SK-N-SH treated with all-trans-retinoic acid at 6 μM for 48 hours (cell line): ENCODE results near the gene MROH7.

ENCODE experiments used
- ATAC-seq: fragments of 200-7000 bp; cut with Tn5 transposase; 3 replicates; pipeline ENCODE4 v1.9.1; 2020; ENCODE audit warnings: mild to moderate bottlenecking, moderate library complexity
- ARNTL ChIP-seq: fragments of 450-650 bp; formaldehyde crosslinking; IDR thresholded peaks from 2 replicates; pipeline ENCODE4 v1.5.0; 2020; ENCODE audit warnings: low read depth, mild to moderate bottlenecking, moderate library complexity, borderline replicate concordance
- BACH2 ChIP-seq: fragments of 250-450 bp; sonication (Bioruptor Pico); IDR thresholded peaks from 2 replicates; pipeline ENCODE4 v1.9.0; 2021; ENCODE audit warnings: mild to moderate bottlenecking, borderline replicate concordance
- CSDC2 ChIP-seq: fragments of 250-450 bp; sonication (Bioruptor Pico); IDR thresholded peaks from 2 replicates; pipeline ENCODE4 v1.5.0; 2020; ENCODE audit warnings: mild to moderate bottlenecking, moderate library complexity
- ESRRG ChIP-seq: fragments of 250-450 bp; sonication (Bioruptor Pico); IDR thresholded peaks from 2 replicates; pipeline ENCODE4 v1.6.1; 2021; ENCODE audit warnings: mild to moderate bottlenecking
- GLIS3 ChIP-seq: fragments of 250-450 bp; sonication (Bioruptor Pico); IDR thresholded peaks from 2 replicates; pipeline ENCODE4 v1.5.0; 2020; ENCODE audit warnings: mild to moderate bottlenecking, moderate library complexity
- OSR1 ChIP-seq: fragments of 250-450 bp; sonication (Bioruptor Pico); IDR thresholded peaks from 2 replicates; pipeline ENCODE4 v1.8.0; 2022; ENCODE audit warnings: moderate library complexity, mild to moderate bottlenecking, inconsistent platforms
- RARB ChIP-seq: fragments of 250-450 bp; sonication (Bioruptor Pico); IDR thresholded peaks from 2 replicates; pipeline ENCODE4 v1.8.0; 2021; ENCODE audit warnings: mild to moderate bottlenecking, moderate library complexity
- SNAI2 ChIP-seq: fragments of 250-450 bp; sonication (Bioruptor Pico); IDR thresholded peaks from 2 replicates; pipeline ENCODE4 v1.5.0; 2020; ENCODE audit warnings: mild to moderate bottlenecking, moderate library complexity
- TCF4 ChIP-seq: fragments of 250-450 bp; sonication (Bioruptor Pico); IDR thresholded peaks from 2 replicates; pipeline ENCODE4 v1.8.0; 2021; ENCODE audit warnings: mild to moderate bottlenecking, moderate library complexity, borderline replicate concordance
- TOX ChIP-seq: fragments of 250-450 bp; sonication (Bioruptor Pico); IDR thresholded peaks from 2 replicates; pipeline ENCODE4 v1.8.0; 2021; ENCODE audit warnings: mild to moderate bottlenecking, moderate library complexity, borderline replicate concordance
- ZC3H10 ChIP-seq: fragments of 250-450 bp; sonication (Bioruptor Pico); IDR thresholded peaks from 2 replicates; pipeline ENCODE4 v1.5.1; 2021; ENCODE audit warnings: mild to moderate bottlenecking, moderate library complexity
- ZFP3 ChIP-seq: fragments of 250-450 bp; sonication (Bioruptor Pico); IDR thresholded peaks from 2 replicates; pipeline ENCODE4 v1.5.0; 2020; ENCODE audit warnings: mild to moderate bottlenecking, moderate library complexity
- ZFP30 ChIP-seq: fragments of 450-650 bp; formaldehyde crosslinking; IDR thresholded peaks from 2 replicates; pipeline ENCODE4 v1.5.0; 2022; ENCODE audit warnings: mild to moderate bottlenecking, moderate library complexity
- ZNF565 ChIP-seq: fragments of 450-650 bp; formaldehyde crosslinking; conservative IDR thresholded peaks from 2 replicates; pipeline ENCODE4 v1.5.0; 2020; ENCODE audit warnings: low read depth, mild to moderate bottlenecking, moderate library complexity
- ZNF8 ChIP-seq: fragments of 450-650 bp; formaldehyde crosslinking; IDR thresholded peaks from 2 replicates; pipeline ENCODE4 v1.5.0; 2020; ENCODE audit warnings: mild to moderate bottlenecking, moderate library complexity
- TF ChIP-seq, protein P1 (sequence below): fragments of 250-450 bp; sonication (Bioruptor Pico); IDR thresholded peaks from 2 replicates; pipeline ENCODE4 v1.8.0; 2020; ENCODE audit warnings: mild to moderate bottlenecking, moderate library complexity, borderline replicate concordance
- TF ChIP-seq, protein P2 (sequence below): fragments of 250-450 bp; sonication (Bioruptor Pico); IDR thresholded peaks from 2 replicates; pipeline ENCODE4 v1.5.1; 2021; ENCODE audit warnings: mild to moderate bottlenecking, moderate library complexity
- TF ChIP-seq, protein P3 (sequence below): fragments of 250-450 bp; sonication (Bioruptor Pico); IDR thresholded peaks from 2 replicates; pipeline ENCODE4 v1.5.1; 2020; ENCODE audit warnings: low read depth, mild to moderate bottlenecking, moderate library complexity
- TF ChIP-seq, protein P4 (sequence below): fragments of 250-450 bp; sonication (Bioruptor Pico); IDR thresholded peaks from 2 replicates; pipeline ENCODE4 v1.5.0; 2020; ENCODE audit warnings: mild to moderate bottlenecking, moderate library complexity

MROH7 gene

DNA sequence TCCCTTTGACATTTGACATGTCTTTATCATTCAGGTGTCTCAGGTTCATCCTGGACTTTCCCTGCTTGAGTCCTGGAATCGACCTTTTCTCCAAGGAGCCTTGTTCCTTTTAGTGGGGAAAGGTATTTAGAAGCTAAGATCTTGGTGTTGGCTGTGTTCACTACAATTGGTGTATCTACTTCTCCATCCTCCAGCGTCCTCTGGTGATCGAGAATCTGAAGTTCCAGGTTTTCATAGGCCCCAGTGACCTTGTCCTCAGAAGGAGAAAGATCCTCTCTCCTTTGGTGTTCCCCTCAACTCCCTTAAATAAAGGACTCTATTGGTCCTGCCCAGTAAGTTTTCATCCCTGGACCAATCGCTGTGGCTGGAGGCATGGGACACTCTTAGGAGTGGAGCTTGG is 22.1 kb downstream of the MROH7 start:
- TF ChIP-seq BACH2 (no peak), ZFP3 (CRISPR knock-in tag) (no peak), GLIS3 (no peak), ZFP30 (CRISPR knock-in tag) (no peak), TCF4 (CRISPR knock-in tag) (no peak)
- TF ChIP-seq, protein P1, sequence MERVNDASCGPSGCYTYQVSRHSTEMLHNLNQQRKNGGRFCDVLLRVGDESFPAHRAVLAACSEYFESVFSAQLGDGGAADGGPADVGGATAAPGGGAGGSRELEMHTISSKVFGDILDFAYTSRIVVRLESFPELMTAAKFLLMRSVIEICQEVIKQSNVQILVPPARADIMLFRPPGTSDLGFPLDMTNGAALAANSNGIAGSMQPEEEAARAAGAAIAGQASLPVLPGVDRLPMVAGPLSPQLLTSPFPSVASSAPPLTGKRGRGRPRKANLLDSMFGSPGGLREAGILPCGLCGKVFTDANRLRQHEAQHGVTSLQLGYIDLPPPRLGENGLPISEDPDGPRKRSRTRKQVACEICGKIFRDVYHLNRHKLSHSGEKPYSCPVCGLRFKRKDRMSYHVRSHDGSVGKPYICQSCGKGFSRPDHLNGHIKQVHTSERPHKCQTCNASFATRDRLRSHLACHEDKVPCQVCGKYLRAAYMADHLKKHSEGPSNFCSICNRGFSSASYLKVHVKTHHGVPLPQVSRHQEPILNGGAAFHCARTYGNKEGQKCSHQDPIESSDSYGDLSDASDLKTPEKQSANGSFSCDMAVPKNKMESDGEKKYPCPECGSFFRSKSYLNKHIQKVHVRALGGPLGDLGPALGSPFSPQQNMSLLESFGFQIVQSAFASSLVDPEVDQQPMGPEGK (CRISPR knock-in tag) = no peak
- ATAC-seq = no peak

DNA sequence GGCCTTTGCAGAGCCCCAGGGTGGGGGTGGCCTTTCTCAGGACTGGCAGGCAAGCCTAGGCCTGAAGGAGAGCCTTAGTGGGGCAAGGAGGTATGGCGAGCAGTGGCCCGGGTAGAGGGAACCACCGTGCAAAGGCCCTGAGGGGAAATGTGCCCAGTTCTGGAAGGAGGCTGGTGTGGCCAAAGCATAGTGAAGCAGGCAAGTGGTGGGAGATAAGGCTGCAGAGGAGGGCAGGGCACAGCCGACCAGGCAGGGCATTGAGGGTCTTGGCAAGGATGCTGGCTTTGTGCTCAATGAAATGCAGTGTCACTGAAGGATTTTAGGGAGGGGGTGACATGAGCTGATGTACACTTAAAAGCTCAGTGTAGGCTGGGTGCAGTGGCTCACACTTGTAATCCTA is 22.8 kb downstream of the MROH7 start:
- TF ChIP-seq ZFP30 (CRISPR knock-in tag) (no peak), RARB (CRISPR knock-in tag) (no peak), GLIS3 (no peak), BACH2 (no peak), ZNF8 (CRISPR knock-in tag) (no peak)
- TF ChIP-seq, protein P1 (CRISPR knock-in tag) = no peak
- TF ChIP-seq, all 23 proteins: peak for 0
- no peak for ATAC-seq

DNA sequence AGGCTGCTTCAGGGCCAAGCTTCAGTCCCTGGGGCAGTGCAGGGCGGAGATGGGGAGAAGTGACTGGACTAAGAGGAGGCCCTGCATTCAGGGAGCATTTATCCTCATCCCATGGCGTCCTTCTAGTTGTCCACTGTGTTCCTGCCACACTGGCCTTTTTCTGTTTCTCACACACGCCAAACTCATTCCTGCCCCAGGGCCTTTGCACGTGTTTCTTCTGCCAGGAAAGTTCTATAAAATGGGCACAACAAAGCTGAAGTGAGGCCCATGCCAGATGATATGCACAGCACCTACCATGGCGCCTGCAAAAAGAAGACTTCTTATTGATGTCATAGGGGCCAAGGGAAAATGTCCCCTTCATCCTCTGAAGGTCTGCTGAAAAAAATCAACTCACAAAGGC is 24.3 kb downstream of the MROH7 start:
- no peak for ATAC-seq
- TF ChIP-seq ESRRG (CRISPR knock-in tag) (no peak), GLIS3 (no peak), ZNF565 (CRISPR knock-in tag) (no peak)

DNA sequence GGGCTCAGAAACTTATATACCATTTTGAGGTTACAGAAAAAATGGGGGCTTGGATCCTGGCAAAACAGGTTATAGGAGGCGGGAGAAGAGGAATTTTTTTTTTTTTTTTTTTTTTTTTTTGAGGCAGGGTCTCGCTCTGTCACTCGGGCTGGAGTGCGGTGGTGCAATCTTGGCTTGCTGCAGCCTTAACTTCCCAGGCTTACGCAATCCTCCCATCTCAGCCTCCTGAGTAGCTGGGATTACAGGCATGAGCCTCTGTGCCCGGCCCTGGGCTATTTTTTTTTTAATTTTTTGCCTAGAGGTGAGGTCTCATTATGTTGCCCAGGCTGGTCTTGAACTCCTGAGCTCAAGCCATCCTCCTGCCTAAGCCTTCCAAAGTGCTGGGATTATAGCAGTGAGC is 24.7 kb downstream of the MROH7 start:
- ATAC-seq = no peak
- TF ChIP-seq SNAI2 (CRISPR knock-in tag) = no peak
- TF ChIP-seq OSR1 (CRISPR knock-in tag) = no peak
- no peak for TF ChIP-seq ARNTL (CRISPR knock-in tag)
- TF ChIP-seq, protein P1 (CRISPR knock-in tag) = no peak
- TF ChIP-seq GLIS3 = no peak
- no peak for TF ChIP-seq CSDC2 (CRISPR knock-in tag)
- TF ChIP-seq TOX = no peak
- TF ChIP-seq ZFP30 (CRISPR knock-in tag) = no peak
- TF ChIP-seq ZNF565 (CRISPR knock-in tag) = no peak
- TF ChIP-seq, protein P2, sequence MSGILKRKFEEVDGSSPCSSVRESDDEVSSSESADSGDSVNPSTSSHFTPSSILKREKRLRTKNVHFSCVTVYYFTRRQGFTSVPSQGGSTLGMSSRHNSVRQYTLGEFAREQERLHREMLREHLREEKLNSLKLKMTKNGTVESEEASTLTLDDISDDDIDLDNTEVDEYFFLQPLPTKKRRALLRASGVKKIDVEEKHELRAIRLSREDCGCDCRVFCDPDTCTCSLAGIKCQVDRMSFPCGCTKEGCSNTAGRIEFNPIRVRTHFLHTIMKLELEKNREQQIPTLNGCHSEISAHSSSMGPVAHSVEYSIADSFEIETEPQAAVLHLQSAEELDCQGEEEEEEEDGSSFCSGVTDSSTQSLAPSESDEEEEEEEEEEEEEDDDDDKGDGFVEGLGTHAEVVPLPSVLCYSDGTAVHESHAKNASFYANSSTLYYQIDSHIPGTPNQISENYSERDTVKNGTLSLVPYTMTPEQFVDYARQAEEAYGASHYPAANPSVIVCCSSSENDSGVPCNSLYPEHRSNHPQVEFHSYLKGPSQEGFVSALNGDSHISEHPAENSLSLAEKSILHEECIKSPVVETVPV (CRISPR knock-in tag) = no peak
- TF ChIP-seq, protein P3, sequence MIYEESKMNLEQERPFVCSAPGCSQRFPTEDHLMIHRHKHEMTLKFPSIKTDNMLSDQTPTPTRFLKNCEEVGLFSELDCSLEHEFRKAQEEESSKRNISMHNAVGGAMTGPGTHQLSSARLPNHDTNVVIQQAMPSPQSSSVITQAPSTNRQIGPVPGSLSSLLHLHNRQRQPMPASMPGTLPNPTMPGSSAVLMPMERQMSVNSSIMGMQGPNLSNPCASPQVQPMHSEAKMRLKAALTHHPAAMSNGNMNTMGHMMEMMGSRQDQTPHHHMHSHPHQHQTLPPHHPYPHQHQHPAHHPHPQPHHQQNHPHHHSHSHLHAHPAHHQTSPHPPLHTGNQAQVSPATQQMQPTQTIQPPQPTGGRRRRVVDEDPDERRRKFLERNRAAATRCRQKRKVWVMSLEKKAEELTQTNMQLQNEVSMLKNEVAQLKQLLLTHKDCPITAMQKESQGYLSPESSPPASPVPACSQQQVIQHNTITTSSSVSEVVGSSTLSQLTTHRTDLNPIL (CRISPR knock-in tag) = no peak
- TF ChIP-seq, protein P4, sequence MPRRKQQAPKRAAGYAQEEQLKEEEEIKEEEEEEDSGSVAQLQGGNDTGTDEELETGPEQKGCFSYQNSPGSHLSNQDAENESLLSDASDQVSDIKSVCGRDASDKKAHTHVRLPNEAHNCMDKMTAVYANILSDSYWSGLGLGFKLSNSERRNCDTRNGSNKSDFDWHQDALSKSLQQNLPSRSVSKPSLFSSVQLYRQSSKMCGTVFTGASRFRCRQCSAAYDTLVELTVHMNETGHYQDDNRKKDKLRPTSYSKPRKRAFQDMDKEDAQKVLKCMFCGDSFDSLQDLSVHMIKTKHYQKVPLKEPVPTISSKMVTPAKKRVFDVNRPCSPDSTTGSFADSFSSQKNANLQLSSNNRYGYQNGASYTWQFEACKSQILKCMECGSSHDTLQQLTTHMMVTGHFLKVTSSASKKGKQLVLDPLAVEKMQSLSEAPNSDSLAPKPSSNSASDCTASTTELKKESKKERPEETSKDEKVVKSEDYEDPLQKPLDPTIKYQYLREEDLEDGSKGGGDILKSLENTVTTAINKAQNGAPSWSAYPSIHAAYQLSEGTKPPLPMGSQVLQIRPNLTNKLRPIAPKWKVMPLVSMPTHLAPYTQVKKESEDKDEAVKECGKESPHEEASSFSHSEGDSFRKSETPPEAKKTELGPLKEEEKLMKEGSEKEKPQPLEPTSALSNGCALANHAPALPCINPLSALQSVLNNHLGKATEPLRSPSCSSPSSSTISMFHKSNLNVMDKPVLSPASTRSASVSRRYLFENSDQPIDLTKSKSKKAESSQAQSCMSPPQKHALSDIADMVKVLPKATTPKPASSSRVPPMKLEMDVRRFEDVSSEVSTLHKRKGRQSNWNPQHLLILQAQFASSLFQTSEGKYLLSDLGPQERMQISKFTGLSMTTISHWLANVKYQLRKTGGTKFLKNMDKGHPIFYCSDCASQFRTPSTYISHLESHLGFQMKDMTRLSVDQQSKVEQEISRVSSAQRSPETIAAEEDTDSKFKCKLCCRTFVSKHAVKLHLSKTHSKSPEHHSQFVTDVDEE (CRISPR knock-in tag) = no peak
- TF ChIP-seq ZNF8 (CRISPR knock-in tag) = no peak
- no peak for TF ChIP-seq ZC3H10 (CRISPR knock-in tag)
